PC-3 (cell line): Measurements from ENCODE around the gene ADGRG3. TPM values are rescaled to one million over a fixed set of nuclear protein-coding genes. Genes with fewer than 3 reads are reported as not detected.

Experiments used
- ATAC-seq: fragments of 200-7000 bp; cut with Tn5 transposase; 2 replicates; pipeline ENCODE4 v1.9.1; 2020; ENCODE audit warnings: mild to moderate bottlenecking, moderate library complexity
- BruUV-seq: library from RNA; stranded (reverse); fragments of 400-500 nt; replicated peaks from 2 replicates; lab custom pipeline; 2021; lab: Mats Ljungman, UMichigan
- CTCF ChIA-PET: fragments of 300-600 bp; sonication (Branson Sonifier 250); formaldehyde crosslinking; loops from one replicate; lab custom pipeline; 2022; ENCODE audit warnings: antibody characterized with exemption; lab: Charles Lee
- POLR2A ChIA-PET: fragments of 300-600 bp; sonication (Branson Sonifier 250); formaldehyde crosslinking; loops from one replicate; lab custom pipeline; 2022; ENCODE audit warnings: antibody characterized with exemption; ENCODE audit not compliant: unreplicated experiment; lab: Charles Lee
- DNase-seq: peaks from one replicate; pipeline ENCODE4 v3.0.0-alpha.2; 2015
- H2AFZ ChIP-seq: fragments of 300-600 bp; sonication (generic); 2 replicates; pipeline ENCODE4 v1.6.0; 2016; ENCODE audit warnings: antibody characterized with exemption, low read length
- H3F3A ChIP-seq: fragments of 300-600 bp; sonication (generic); one replicate; pipeline ENCODE4 v1.6.0; 2017; ENCODE audit warnings: antibody characterized with exemption, low read length, control low read depth, mild to moderate bottlenecking; ENCODE audit not compliant: unreplicated experiment
- H3K27ac ChIP-seq: fragments of 300-600 bp; sonication (generic); 2 replicates; pipeline ENCODE4 v1.5.1; 2016; ENCODE audit warnings: mild to moderate bottlenecking, low read length
- H3K27me3 ChIP-seq: fragments of 300-600 bp; sonication (generic); 2 replicates; pipeline ENCODE4 v1.6.1; 2016; ENCODE audit warnings: low read length, mixed read lengths
- H3K36me3 ChIP-seq: fragments of 300-600 bp; sonication (generic); 2 replicates; pipeline ENCODE4 v1.6.1; 2016; ENCODE audit warnings: low read depth, mixed run types, low read length, mixed read lengths
- H3K4me1 ChIP-seq: fragments of 300-600 bp; sonication (generic); 2 replicates; pipeline ENCODE4 v1.5.1; 2016; ENCODE audit warnings: low read length; ENCODE audit not compliant: insufficient read depth
- H3K4me2 ChIP-seq: fragments of 300-600 bp; sonication (generic); 2 replicates; pipeline ENCODE4 v1.6.0; 2016; ENCODE audit warnings: low read length
- H3K4me3 ChIP-seq: fragments of 300-600 bp; sonication (generic); 2 replicates; pipeline ENCODE4 v1.5.1; 2016; ENCODE audit warnings: mild to moderate bottlenecking, low read length, mixed read lengths
- H3K79me2 ChIP-seq: fragments of 300-600 bp; sonication (generic); 2 replicates; pipeline ENCODE4 v1.6.1; 2017; ENCODE audit warnings: low read length, mixed read lengths
- H3K9ac ChIP-seq: fragments of 300-600 bp; sonication (generic); 2 replicates; pipeline ENCODE4 v1.6.0; 2016; ENCODE audit warnings: mild to moderate bottlenecking, low read length
- H3K9me2 ChIP-seq: fragments of 300-600 bp; sonication (generic); replicated peaks from 2 replicates; pipeline ENCODE4 v1.6.1; 2016; ENCODE audit warnings: mixed run types, low read length, mixed read lengths
- H3K9me3 ChIP-seq: fragments of 300-600 bp; sonication (generic); 2 replicates; pipeline ENCODE4 v1.6.1; 2016; ENCODE audit warnings: low read length, mixed read lengths
- H4K20me1 ChIP-seq: fragments of 300-600 bp; sonication (generic); 2 replicates; pipeline ENCODE4 v1.6.1; 2016; ENCODE audit warnings: low read length, mixed read lengths
- EZH2 ChIP-seq: fragments of 300-600 bp; sonication (generic); IDR thresholded peaks from one replicate; pipeline ENCODE4 v1.6.1; 2017; ENCODE audit warnings: antibody characterized with exemption, mild to moderate bottlenecking, low read length; ENCODE audit not compliant: unreplicated experiment
- EZH2phosphoT487 ChIP-seq: fragments of 300-600 bp; sonication (generic); IDR thresholded peaks from 2 replicates; pipeline ENCODE4 v1.6.1; 2018; ENCODE audit warnings: mild to moderate bottlenecking, antibody characterized with exemption, low read length, borderline replicate concordance
- intact Hi-C: fragments of 100-400 bp; cut with micrococcal nuclease; formaldehyde crosslinking; loops from 2 replicates; pipeline ENCODE4 v1.9.0; 2023
- total RNA-seq: library from RNA; depleted of rRNA; stranded (reverse); fragments of >200 nt; gene quantifications from 2 replicates; pipeline ENCODE4 v1.2.3, GENCODE V29; 2014
- TF ChIP-seq, protein P1 (sequence below): fragments of 300-600 bp; sonication (generic); conservative IDR thresholded peaks from 2 replicates; pipeline ENCODE4 v1.5.1; 2017; ENCODE audit warnings: antibody characterized with exemption, low read depth, mild to moderate bottlenecking, low read length

ADGRG3 gene
- total RNA-seq, 1 experiment from 2014 or later: not detected

DNA sequence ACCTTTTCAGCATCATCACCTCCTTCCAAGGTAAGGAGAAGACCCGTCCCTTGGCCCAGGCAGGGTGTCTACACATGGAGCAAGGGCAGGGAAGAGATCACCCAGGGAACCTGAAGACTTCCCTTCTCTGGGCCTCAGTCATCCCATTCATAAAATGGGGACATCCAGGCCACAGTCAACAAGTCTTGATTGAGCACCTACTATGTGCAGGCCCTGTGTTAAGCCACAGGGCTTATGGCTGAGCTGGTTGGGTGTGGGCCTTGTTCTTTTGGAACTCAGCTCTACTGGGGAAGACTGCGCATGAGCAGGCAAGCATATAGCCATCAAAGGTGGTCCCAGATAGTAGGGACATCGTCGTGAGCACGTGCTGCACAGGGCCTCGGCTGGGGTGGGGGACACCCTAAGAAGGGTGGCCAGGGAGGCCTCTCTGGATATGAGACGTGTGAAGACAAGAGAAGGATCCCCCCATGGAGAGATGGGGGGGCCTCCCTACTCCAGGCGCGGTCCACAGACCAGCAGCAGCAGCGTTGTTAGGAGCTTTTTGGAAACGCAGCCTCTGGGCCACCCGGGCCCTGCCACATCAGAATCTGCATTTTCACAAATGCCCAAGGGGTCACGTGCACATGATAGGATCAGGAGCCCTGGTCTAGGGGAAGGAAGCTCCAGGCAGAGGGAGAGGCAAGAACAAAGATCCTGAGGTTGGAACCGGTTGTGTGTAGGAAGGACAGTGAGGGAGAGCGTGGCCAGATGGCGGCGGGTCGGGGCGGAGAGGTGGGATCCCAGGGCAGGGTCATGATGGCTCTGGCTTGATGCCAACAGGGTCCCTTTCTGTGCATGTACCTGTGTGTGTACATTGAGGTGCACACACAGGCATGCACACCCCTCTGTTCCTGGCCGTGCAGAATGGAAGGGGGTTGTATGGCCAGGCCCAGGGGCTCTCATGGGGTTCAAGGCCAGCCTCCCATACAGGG is 5.9 kb upstream of the ADGRG3 start:
- DNase-seq (no peak), ATAC-seq (no peak)
- no peak overlapping the region for H3K27ac ChIP-seq
- H3K4me3 ChIP-seq: no peak overlapping the region
- no peaks in the 10 kb centered on the region for H3K4me1 ChIP-seq
- no TSS peak for BruUV-seq
- H3K4me2 ChIP-seq: no peak overlapping the region
- H2AFZ ChIP-seq: no peak overlapping the region
- no peaks in the 10 kb centered on the region for H3K9me3 ChIP-seq
- no peaks in the 10 kb centered on the region for H4K20me1 ChIP-seq
- peaks cover 6% of the 10 kb centered on the region; the same call in 1 of the 2 replicates for H3K36me3 ChIP-seq
- H3K9me2 ChIP-seq: no peaks in the 10 kb centered on the region
- no peak overlapping the region for H3K9ac ChIP-seq
- no peaks in the 10 kb centered on the region for H3K79me2 ChIP-seq
- H3F3A ChIP-seq: no peaks in the 10 kb centered on the region
- ChIA-PET CTCF (no interaction called here), POLR2A (no interaction called here)
- H3K27me3 ChIP-seq: no peaks in the 10 kb centered on the region
- TF ChIP-seq, protein P1, sequence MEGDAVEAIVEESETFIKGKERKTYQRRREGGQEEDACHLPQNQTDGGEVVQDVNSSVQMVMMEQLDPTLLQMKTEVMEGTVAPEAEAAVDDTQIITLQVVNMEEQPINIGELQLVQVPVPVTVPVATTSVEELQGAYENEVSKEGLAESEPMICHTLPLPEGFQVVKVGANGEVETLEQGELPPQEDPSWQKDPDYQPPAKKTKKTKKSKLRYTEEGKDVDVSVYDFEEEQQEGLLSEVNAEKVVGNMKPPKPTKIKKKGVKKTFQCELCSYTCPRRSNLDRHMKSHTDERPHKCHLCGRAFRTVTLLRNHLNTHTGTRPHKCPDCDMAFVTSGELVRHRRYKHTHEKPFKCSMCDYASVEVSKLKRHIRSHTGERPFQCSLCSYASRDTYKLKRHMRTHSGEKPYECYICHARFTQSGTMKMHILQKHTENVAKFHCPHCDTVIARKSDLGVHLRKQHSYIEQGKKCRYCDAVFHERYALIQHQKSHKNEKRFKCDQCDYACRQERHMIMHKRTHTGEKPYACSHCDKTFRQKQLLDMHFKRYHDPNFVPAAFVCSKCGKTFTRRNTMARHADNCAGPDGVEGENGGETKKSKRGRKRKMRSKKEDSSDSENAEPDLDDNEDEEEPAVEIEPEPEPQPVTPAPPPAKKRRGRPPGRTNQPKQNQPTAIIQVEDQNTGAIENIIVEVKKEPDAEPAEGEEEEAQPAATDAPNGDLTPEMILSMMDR: no peak
- intact Hi-C loops: no loop called here

DNA sequence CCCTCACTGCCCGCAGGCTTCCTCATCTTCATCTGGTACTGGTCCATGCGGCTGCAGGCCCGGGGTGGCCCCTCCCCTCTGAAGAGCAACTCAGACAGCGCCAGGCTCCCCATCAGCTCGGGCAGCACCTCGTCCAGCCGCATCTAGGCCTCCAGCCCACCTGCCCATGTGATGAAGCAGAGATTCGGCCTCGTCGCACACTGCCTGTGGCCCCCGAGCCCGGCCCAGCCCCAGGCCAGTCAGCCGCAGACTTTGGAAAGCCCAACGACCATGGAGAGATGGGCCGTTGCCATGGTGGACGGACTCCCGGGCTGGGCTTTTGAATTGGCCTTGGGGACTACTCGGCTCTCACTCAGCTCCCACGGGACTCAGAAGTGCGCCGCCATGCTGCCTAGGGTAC is 4.7 kb upstream of the ADGRG3 start:
- Histone ChIP-seq H3F3A (no peaks in the 10 kb centered on the region), H3K9me2 (no peaks in the 10 kb centered on the region), H3K36me3 (peaks cover 1% of the 10 kb centered on the region; the same call in 1 of the 2 replicates), H3K9me3 (no peaks in the 10 kb centered on the region), H3K4me2 (no peak overlapping the region), H3K27me3 (no peaks in the 10 kb centered on the region), H3K27ac (no peak overlapping the region), H3K9ac (no peak overlapping the region), H3K79me2 (no peaks in the 10 kb centered on the region), H3K4me3 (no peak overlapping the region), H2AFZ (no peak overlapping the region), H3K4me1 (no peaks in the 10 kb centered on the region), H4K20me1 (no peaks in the 10 kb centered on the region)
- intact Hi-C loops: no loop called here
- ChIA-PET CTCF (no interaction called here), POLR2A (no interaction called here)
- TF ChIP-seq EZH2phosphoT487: no peak
- TF ChIP-seq, protein P1: no peak
- DNase-seq (no peak), ATAC-seq (no peak)
- BruUV-seq: no TSS peak

DNA sequence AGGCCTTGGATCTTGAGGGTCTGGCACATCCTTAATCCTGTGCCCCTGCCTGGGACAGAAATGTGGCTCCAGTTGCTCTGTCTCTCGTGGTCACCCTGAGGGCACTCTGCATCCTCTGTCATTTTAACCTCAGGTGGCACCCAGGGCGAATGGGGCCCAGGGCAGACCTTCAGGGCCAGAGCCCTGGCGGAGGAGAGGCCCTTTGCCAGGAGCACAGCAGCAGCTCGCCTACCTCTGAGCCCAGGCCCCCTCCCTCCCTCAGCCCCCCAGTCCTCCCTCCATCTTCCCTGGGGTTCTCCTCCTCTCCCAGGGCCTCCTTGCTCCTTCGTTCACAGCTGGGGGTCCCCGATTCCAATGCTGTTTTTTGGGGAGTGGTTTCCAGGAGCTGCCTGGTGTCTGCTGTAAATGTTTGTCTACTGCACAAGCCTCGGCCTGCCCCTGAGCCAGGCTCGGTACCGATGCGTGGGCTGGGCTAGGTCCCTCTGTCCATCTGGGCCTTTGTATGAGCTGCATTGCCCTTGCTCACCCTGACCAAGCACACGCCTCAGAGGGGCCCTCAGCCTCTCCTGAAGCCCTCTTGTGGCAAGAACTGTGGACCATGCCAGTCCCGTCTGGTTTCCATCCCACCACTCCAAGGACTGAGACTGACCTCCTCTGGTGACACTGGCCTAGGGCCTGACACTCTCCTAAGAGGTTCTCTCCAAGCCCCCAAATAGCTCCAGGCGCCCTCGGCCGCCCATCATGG is 4.0 kb upstream of the ADGRG3 start:
- H3K4me1 ChIP-seq: no peaks in the 10 kb centered on the region
- no peak for TF ChIP-seq EZH2phosphoT487
- no peak for TF ChIP-seq EZH2
- TF ChIP-seq, protein P1: no peak
- H3K36me3 ChIP-seq: no peaks in the 10 kb centered on the region
- H3K9me2 ChIP-seq: no peaks in the 10 kb centered on the region
- no peaks in the 10 kb centered on the region for H3K27me3 ChIP-seq
- CTCF ChIA-PET: no interaction called here
- H2AFZ ChIP-seq: no peak overlapping the region
- no peak overlapping the region for H3K4me3 ChIP-seq
- H3K4me2 ChIP-seq: no peak overlapping the region
- H4K20me1 ChIP-seq: no peaks in the 10 kb centered on the region
- no peak overlapping the region for H3K27ac ChIP-seq
- no peaks in the 10 kb centered on the region for H3F3A ChIP-seq
- H3K9ac ChIP-seq: no peak overlapping the region
- ATAC-seq: no peak
- intact Hi-C loops: no loop called here
- POLR2A ChIA-PET: no interaction called here
- TSS peak; percentile 41 for BruUV-seq
- no peaks in the 10 kb centered on the region for H3K9me3 ChIP-seq
- no peaks in the 10 kb centered on the region for H3K79me2 ChIP-seq
- no peak for DNase-seq
